HFFc6 (cell line): ENCODE data around the gene RAB41. TPM values are rescaled to one million over a fixed set of nuclear protein-coding genes. Genes with fewer than 3 reads are reported as not detected.
"Not testable (repeated sequence)": the region's sequence is repeated elsewhere in the genome, so short reads cannot be mapped to it uniquely, and the experiment has no call there.

Experiments used
- DNase-seq: peaks from one replicate; pipeline ENCODE4 v3.0.0-alpha.2; 2018
- H3K27ac Mint-ChIP-seq: 2 replicates; pipeline ENCODE4 v1.8.0; 2020; ENCODE audit warnings: mild to moderate bottlenecking, mixed read lengths
- H3K27me3 Mint-ChIP-seq: 2 replicates; pipeline ENCODE4 v1.8.0; 2021; ENCODE audit warnings: mild to moderate bottlenecking, moderate library complexity, mixed read lengths; ENCODE audit not compliant: insufficient read depth
- H3K36me3 Mint-ChIP-seq: 2 replicates; pipeline ENCODE4 v1.8.0; 2021; ENCODE audit warnings: low read depth, mixed read lengths
- H3K4me1 Mint-ChIP-seq: 2 replicates; pipeline ENCODE4 v1.8.0; 2020; ENCODE audit warnings: low read depth, mixed read lengths
- H3K4me3 Mint-ChIP-seq: 2 replicates; pipeline ENCODE4 v1.8.0; 2020; ENCODE audit warnings: mild to moderate bottlenecking, moderate library complexity, mixed read lengths
- H3K9me3 Mint-ChIP-seq: 2 replicates; pipeline ENCODE4 v1.8.0; 2020; ENCODE audit warnings: mild to moderate bottlenecking, mixed read lengths
- CTCF ChIP-seq: fragments of 200-600 bp; sonication (generic); IDR thresholded peaks from 2 replicates; pipeline ENCODE4 v1.5.0; 2021; ENCODE audit warnings: antibody characterized with exemption, mild to moderate bottlenecking
- total RNA-seq, 6 experiments: library from RNA; stranded (reverse); fragmentation: NEBNext Ultra II Directional; extraction: Animal tissue kit (Norgen Biotek cat#: 25700); gene quantifications; 2 replicates in 1 of 6; 3 replicates in 5 of 6; pipeline ENCODE4 v1.2.3, GENCODE V29; 2021

The RAB41 gene
- total RNA-seq, 6 experiments from 2014 or later: not detected

GRCh38 chrX:70268034-70268433 is 13.9 kb upstream of the RAB41 start, which contains the start of gene ARR3:
ARR3 (plus strand) TSS chrX:70268334; CDS start chrX:70269386, 1,052 bp downstream.
- Mint-ChIP-seq H3K27me3 (peaks cover 6% of the 10 kb centered on the region), H3K9me3 (no peaks in the 10 kb centered on the region), H3K4me3 (no peak within 1 kb of the TSS), H3K27ac (no peak within 1 kb of the TSS), H3K36me3 (no peaks in the 10 kb centered on the region), H3K4me1 (no peaks in the 10 kb centered on the region)
- TF ChIP-seq CTCF: no peak
- DNase-seq: no peak

- H3K4me3 Mint-ChIP-seq, H3K27me3 Mint-ChIP-seq, DNase-seq, H3K36me3 Mint-ChIP-seq, H3K27ac Mint-ChIP-seq, H3K9me3 Mint-ChIP-seq, H3K4me1 Mint-ChIP-seq: not testable (repeated sequence)
Measured at GRCh38 chrX:70274029-70274428, 7.9 kb upstream of the RAB41 start.

DNA sequence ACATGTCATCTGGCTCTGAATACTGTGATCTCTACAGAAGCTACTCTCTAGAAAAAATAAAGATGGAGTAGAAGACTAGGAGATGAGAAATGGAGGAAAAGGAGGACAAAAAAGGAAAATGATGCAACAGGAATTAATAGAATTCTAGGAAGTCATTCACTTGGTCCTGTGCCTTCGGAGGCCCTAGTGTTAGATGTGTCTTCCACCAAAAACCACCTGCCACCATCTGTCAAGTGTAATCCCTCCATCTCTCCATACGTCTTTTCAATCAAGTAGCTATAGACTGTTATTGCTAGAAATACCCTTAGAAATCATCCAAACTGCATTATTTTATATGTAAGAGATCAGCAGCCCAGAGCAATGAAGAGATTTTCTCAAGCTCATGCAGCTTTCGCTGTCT is 2.9 kb upstream of the RAB41 start:
- Mint-ChIP-seq H3K27ac (no peak overlapping the region), H3K9me3 (no peaks in the 10 kb centered on the region), H3K27me3 (no peaks in the 10 kb centered on the region), H3K4me1 (no peaks in the 10 kb centered on the region), H3K36me3 (peaks cover 6% of the 10 kb centered on the region; the same call in 1 of the 2 replicates), H3K4me3 (no peak overlapping the region)
- no peak for TF ChIP-seq CTCF
- DNase-seq: no peak

GRCh38 chrX:70280573-70280972 is 1.4 kb upstream of the RAB41 start:
- no peak overlapping the region for H3K4me3 Mint-ChIP-seq
- no peaks in the 10 kb centered on the region for H3K27me3 Mint-ChIP-seq
- H3K4me1 Mint-ChIP-seq: no peaks in the 10 kb centered on the region
- no peak for TF ChIP-seq CTCF
- no peaks in the 10 kb centered on the region for H3K9me3 Mint-ChIP-seq
- no peak overlapping the region for H3K27ac Mint-ChIP-seq
- H3K36me3 Mint-ChIP-seq: peaks cover 6% of the 10 kb centered on the region; the same call in 1 of the 2 replicates
- DNase-seq: no peak

- peaks cover 7% of the 10 kb centered on the region; the same call in 1 of the 2 replicates for H3K36me3 Mint-ChIP-seq
- no peaks in the 10 kb centered on the region for H3K9me3 Mint-ChIP-seq
- H3K27me3 Mint-ChIP-seq: no peaks in the 10 kb centered on the region
- peak overlapping the region; percentile 95 for H3K4me3 Mint-ChIP-seq
- DNase-seq: peak; percentile 2
- H3K27ac Mint-ChIP-seq: peak overlapping the region; percentile 86
- no peak for TF ChIP-seq CTCF
- H3K4me1 Mint-ChIP-seq: peaks cover 32% of the 10 kb centered on the region
Measured at GRCh38 chrX:70289168-70289792, 7.3 kb downstream of the RAB41 start.
